ENCODE measurements around the gene CHRNA4. TPM values are rescaled to one million over a fixed set of nuclear protein-coding genes. Genes with fewer than 3 reads are reported as not detected.
"Not testable (repeated sequence)": the region's sequence is repeated elsewhere in the genome, so short reads cannot be mapped to it uniquely, and the experiment has no call there.

The CHRNA4 gene
- total RNA-seq, 1 donor from 2014 or later: not detected

DNA sequence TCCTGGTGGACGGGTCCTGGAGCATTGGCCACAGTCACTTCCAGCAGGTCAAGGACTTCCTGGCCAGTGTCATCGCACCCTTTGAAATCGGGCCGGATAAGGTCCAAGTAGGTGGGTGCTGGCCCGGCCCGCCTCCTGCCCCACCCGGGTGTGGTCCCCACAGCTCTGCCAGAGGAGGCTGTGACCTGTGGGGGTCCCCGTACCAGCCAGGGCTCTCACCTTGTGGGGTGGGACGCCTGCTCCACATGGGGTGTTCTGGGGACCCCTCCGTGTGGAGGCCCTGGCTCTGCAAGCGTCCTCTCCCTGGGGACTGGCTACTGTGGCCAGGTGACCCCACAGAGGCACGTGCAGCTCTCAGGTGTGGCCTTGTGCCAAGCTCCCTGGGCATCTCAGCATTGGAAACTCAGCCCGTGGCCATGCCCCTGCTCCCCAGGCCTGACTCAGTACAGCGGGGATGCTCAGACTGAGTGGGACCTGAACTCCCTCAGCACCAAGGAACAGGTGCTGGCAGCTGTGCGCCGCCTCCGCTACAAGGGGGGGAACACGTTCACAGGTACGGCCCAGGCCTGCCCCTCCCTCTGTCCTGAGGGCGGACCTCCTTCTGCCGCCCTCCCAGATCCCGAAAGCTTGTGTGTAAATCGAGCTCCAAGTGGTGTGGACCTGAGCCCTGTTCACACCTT is 53.5 kb downstream of the CHRNA4 start:
- no peak for ATAC-seq

DNA sequence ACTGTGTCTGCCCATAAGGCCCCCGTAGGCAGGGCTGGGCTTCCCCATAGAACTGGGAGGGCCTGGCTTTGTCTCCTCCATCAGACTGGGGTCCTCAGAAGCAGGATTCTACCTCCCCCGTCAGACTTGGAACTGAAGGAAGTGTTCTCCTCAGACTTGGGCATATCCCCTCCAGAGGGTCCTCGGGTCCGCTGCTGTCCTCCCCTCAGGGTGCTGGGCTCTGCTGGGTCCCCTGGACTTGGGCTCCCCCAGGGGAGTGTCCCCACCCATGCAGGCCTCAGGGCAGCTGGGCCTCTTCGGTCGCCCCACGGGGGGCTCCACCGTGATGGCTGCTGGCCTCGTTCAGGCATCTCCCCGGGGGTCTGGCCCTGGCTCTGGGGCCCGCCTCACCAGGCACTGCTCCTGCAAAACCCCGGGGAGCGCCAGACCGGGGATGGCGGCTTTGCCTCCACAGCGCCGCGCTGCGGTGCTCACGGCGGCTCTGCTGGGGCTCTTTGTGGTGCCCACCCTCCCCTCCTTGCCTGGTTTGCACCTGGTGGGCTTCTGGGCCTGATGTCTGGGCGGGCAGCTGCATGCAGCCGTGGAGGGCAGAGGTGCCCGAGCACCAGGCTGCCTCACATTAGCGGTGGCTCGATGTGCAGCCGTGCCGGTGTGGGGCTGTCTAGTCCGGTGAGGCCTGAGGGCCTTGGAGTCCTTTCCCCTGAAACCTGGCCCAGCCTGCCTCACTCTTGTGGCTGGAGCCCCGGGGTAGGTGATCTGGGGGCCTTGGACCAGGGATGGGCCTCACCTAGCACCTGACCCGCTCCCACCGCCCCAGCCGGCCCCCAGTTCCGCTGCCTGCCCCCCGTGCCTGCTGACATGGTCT is 54.2 kb downstream of the CHRNA4 start:
- no peak for ATAC-seq

- not testable (repeated sequence) for ATAC-seq
Observed at GRCh38 chr20:63305933-63306672, 55.0 kb downstream of the CHRNA4 start.

DNA sequence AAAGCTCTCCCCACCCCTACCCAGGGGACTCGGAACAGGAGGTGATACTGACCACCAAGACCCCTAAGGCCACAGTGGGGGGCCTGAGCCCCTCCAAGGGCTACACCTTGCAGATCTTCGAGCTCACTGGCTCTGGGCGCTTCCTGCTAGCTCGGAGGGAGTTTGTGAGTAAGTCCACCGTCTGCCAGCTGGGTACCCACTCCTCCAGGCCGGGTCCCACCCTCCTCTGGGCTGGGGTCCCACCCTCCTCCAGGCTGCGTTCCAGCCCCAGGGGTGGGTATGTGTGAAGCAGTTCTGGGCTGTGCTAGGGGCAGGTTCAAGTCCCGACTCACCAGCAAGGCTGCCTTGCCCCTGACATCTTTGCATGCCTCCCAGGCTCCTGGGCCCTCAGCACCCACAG is 55.8 kb downstream of the CHRNA4 start:
- no peak for ATAC-seq

DNA sequence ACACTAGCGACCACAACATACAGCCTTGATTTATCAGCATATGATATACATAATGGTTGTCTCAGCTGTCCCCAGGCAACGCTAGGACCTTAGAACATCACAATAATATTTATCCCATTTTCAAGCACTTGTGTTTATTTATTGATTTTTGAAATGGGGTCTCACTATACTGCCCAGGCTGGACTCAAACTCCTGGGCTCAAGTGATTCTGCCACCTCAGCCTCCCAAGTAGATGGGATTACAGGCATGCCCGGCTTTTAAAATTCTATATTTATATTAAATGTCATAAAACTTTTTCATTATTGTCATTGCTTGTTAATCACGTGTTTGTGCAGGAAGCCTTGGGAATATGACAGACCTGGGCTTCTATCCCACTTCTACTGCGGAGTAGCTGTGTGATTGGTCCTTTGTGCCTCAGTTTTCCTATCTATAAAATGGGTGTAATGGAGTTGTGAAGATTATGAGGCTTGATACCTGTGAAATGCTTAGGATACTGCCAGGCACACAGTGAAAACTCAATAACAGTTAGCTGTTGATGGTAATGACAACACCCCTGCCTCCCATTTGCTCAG is 58.0 kb downstream of the CHRNA4 start:
- ATAC-seq: no peak

DNA sequence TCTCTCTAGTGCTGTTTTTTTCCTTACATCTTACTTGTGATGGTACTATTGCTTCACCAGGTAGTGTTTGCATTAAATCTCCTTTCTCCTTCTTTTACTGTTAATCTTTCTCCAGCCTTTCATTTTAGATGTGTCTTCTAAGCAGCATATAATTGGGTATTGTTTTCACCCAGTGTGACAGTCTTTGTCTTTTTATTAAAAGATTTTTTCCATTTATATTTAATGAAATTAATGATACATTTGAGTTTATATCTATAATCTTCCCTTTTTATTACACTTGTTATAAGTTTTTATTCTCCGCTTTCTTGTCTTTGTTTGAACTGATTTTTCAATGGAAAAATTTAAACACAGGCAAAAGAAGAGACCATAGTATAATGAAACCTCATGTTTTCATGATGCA is 59.5 kb downstream of the CHRNA4 start:
- ATAC-seq: no peak

- no peak for ATAC-seq
Observed at GRCh38 chr20:63298731-63299312, 62.3 kb downstream of the CHRNA4 start.

DNA sequence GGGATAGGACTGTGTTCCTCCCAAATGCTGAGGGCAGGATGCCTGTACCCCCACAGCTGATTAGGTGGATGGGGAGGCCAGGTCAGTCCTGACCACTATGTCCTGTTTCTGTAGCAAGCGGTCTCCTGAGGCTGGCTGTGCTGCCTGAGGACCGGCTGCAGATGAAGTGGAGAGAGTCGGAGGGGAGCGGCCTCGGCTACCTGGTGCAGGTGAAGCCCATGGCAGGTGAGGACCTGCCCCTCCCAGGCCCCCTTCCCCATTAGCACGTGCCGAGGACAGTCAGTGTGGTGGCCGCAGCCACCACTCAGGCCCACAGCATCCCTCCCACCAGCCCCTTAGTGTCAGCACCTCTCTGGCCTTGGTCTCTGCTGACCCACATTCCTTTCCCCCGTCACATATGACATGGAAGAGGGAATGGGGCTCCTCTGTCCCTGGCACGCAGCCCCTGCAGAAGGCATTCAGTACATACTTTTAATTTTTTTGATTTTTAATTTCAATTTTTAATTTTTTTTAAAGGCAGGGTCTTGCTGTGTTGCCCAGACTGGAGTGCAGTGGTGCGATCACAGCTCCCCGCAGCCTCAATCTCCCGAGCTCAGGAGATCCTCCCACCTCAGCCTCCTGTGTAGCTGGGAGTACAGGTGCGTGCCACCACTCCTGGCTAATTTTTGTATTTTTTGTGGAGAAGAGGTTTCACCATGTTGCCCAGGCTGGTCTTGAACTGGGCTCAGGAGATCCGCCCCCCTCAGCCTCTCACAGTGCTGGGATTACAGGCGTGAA is 63.2 kb downstream of the CHRNA4 start:
- ATAC-seq: no peak

- ATAC-seq: no peak
Observed at GRCh38 chr20:63297371-63297781, 63.8 kb downstream of the CHRNA4 start.

DNA sequence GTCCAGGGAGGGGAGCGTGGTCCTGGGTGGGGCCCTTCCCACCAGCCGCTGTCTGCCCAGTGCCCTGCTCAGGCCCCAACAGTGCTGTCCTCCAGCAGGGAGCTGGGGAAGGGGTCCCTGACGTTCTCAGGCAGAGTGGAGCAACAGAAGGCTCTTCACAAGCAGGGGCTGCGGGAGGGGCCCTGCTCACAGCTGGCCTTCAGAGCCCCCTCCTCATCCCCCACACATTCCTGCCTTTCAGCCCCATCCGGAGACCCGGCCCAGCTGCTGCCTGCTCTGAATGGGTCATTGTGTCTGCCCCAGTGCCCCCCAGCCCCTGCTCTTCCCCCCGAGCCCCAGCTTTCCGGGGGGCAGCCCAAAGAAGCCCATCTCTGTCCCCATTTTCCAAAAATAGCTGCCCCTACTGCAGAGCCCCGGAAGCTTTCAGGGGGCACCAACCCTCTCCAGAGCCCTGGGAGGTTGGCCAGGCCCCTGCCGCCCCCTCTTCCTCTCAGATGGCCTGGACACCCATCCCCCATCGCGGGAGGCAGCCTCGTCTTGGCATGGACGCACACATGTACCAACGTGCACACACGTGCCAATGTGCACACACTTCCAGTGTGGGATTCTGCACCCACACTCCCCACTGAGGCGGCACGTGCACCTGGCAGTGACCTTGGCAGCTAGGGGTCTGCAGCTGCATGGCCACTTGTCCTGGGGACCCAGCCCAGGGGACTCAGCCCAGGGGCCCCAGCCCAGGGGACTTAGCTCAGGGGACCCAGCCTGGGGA is 64.4 kb downstream of the CHRNA4 start:
- ATAC-seq: no peak

GRCh38 chr20:63295846-63296245 is 65.3 kb downstream of the CHRNA4 start:
- no peak for ATAC-seq

DNA sequence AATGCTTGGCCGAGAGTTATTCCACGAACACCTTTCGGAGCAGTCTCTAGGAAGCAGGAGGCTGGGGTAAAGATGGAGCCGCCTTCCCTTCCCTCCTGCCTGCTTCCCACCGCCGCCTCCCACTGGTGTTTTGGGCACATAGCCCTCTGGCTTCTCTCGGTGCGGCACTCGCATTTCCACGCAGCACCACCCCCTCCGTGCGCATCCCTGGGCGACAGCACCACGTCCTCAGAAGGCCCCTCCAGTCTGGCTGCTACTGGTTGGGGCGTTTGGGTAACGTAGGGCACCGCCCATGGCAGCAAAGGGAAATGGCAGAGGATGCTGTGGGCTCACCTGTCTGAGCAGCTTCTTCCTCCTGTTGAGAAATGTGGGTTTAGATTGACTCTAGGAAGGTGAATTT is 65.7 kb downstream of the CHRNA4 start:
- no peak for ATAC-seq

- no peak for ATAC-seq
Observed at GRCh38 chr20:63295018-63295417, 66.1 kb downstream of the CHRNA4 start.

DNA sequence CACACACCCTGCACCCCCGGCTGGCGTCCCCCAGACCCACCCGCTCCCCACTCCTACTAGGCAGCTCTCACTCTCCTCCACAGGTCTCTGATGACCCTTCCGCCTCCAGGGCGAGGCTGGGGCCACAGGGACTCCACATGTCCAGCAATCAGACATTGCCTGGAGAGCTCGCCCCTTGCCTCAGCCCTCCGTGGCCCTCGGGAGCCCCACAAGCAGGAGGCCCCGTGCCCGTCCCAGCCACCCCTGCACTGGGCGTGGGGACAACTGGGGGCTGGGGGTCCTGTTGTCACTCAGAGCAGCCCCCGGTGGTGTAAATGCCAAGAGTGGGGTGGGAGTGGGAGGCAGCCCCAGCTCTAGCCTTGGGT is 66.6 kb downstream of the CHRNA4 start:
- ATAC-seq: no peak

DNA sequence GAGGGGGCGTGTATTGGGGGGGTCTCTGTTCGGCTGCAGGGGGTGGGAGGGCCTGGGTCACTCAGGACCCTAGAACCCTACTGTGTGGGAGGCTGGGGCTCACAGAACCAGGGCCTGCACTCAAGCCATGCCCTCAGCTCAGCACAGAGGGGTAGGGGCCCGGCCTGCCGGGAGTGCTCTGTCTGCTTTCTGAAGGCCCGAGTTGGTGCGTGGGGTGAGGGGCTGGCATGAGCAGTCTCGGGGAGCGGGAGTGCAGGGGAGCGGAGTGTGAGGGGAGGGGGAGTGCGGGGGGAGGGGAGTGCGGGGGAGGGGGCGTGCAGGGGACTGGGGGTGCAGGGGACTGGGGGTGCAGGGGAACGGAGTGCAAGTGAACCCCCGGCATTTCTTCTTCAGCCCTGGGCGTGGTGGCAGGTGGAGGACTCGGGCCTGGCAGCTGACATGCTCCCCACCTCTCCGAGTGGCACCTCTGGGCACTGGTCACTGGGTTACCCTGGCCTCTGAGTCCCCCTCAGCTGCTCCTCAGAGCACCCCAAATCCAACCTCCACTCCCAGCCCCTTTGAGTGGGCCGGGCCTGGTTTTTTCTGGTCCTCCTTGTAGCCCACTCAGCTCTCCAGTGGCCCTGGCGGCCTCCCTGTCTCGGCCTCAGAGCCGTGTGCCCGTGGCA is 67.1 kb downstream of the CHRNA4 start:
- ATAC-seq: no peak

DNA sequence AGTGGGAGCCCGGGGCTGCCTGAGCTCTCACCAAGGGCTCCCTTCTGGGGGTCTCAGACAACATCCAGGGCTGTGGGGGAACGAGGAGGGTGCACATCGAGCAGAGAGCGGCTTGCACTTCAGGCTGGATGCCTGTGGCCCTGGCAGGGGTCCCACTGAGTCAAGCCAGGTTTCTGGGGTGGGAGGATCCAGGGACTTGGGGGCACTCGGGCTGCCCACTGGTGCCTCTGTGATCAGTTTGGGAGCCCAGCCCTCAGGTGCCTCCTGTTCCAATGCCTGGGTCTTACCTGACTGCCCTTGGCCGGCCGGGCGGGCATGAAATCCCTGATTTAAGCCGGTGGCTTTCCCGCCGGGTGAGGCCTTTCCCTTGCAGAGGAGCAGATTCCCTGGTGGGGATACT is 67.7 kb downstream of the CHRNA4 start:
- no peak for ATAC-seq
